ENCODE results near the gene SENP8.

DNA sequence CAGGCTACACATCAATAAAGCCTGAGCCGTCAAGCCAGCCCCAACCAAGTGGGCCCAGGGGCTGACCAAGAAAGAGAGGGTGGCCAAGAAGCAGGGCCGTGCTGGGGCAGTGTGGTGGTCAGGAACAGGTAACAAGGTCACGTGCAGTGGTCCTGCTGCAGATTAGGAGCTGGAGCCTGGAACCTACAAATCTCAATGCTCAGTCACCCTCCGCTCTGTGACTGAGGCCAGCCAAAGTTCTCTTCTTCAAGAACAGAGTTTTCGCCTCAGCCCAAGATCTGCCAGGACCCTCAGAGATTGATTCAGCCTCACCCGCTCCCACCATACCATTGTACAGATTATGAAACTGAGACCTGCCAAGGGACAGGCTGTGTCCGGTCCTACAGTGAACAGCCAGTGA lies 52.5 kb downstream of the SENP8 start:
- TF ChIP-seq USF2 (IDR thresholded peaks at IDR 0.05; ENCODE audit: low read depth, low read length) (no peak), MAZ (IDR thresholded peaks at IDR 0.05; ENCODE audit: borderline replicate concordance, low read depth, low read length) (no peak), POLR2A (IDR thresholded peaks at IDR 0.05; ENCODE audit: low read depth, low read length) (no peak), SMC3 (IDR thresholded peaks at IDR 0.05; ENCODE audit: low read depth, low read length) (no peak), ELK1 (IDR thresholded peaks at IDR 0.05; ENCODE audit: borderline replicate concordance, low read depth, low read length) (no peak)
- TF ChIP-seq, protein P1, sequence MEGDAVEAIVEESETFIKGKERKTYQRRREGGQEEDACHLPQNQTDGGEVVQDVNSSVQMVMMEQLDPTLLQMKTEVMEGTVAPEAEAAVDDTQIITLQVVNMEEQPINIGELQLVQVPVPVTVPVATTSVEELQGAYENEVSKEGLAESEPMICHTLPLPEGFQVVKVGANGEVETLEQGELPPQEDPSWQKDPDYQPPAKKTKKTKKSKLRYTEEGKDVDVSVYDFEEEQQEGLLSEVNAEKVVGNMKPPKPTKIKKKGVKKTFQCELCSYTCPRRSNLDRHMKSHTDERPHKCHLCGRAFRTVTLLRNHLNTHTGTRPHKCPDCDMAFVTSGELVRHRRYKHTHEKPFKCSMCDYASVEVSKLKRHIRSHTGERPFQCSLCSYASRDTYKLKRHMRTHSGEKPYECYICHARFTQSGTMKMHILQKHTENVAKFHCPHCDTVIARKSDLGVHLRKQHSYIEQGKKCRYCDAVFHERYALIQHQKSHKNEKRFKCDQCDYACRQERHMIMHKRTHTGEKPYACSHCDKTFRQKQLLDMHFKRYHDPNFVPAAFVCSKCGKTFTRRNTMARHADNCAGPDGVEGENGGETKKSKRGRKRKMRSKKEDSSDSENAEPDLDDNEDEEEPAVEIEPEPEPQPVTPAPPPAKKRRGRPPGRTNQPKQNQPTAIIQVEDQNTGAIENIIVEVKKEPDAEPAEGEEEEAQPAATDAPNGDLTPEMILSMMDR (conservative IDR thresholded peaks at IDR 0.05; ENCODE audit: low read depth, low read length): no peak

Data from IMR-90 (cell line).